ENCODE data around the gene ZNF354C.

- TF ChIP-seq CTCF (IDR thresholded peaks at IDR 0.05) = no peak
- TF ChIP-seq POLR2A (IDR thresholded peaks at IDR 0.05) = no peak
These were observed 63.5 kb downstream of the ZNF354C start for GRCh38 chr5:179123491-179124272.

All from testis (tissue), 2 donors.